CD14-positive monocyte (primary cell): ENCODE results near the gene LETM1. TPM values are rescaled to one million over a fixed set of nuclear protein-coding genes. Genes with fewer than 3 reads are reported as not detected.

Experiments used
- DNase-seq, 3 donors: peaks; one replicate each; pipeline ENCODE4 v3.0.0-alpha.2; 2011 to 2022
- H2AFZ ChIP-seq: 2 replicates; pipeline ENCODE4 v1.6.0; 2012; ENCODE audit warnings: mild to moderate bottlenecking, low read depth, low read length, inconsistent platforms; ENCODE audit not compliant: insufficient read depth, poor library complexity, severe bottlenecking
- H3K27ac ChIP-seq, 2 donors: 1 replicate in 1 of 2; 2 replicates in 1 of 2; pipeline ENCODE4 v1.5.1; 2012 to 2013; ENCODE audit warnings: low read length in 2 of 2, control low read depth in 1 of 2, inconsistent platforms in 1 of 2, low read depth in 1 of 2, mild to moderate bottlenecking in 1 of 2
- H3K27me3 ChIP-seq, 2 donors: one replicate each; pipeline versions ENCODE4 v1.6.0 to v1.6.1; 2011 to 2013; ENCODE audit warnings: low read length in 2 of 2; ENCODE audit not compliant: control insufficient read depth in 2 of 2, insufficient read depth in 2 of 2
- H3K36me3 ChIP-seq, 2 donors: replicated peaks in 1 of 2; 1 replicate in 1 of 2; 2 replicates in 1 of 2; pipeline versions ENCODE4 v1.5.1 to v1.6.1; 2012 to 2013; ENCODE audit warnings: low read length in 2 of 2, control low read depth in 1 of 2, inconsistent platforms in 1 of 2, mild to moderate bottlenecking in 1 of 2; ENCODE audit not compliant: insufficient read depth in 2 of 2, control insufficient read depth in 1 of 2
- H3K4me1 ChIP-seq, 2 donors: 1 replicate in 1 of 2; 2 replicates in 1 of 2; pipeline versions ENCODE4 v1.5.1 to v1.6.1; 2012 to 2013; ENCODE audit warnings: low read length in 2 of 2, control low read depth in 1 of 2, inconsistent platforms in 1 of 2, mild to moderate bottlenecking in 1 of 2, moderate library complexity in 1 of 2; ENCODE audit not compliant: insufficient read depth in 2 of 2, control insufficient read depth in 1 of 2
- H3K4me2 ChIP-seq: replicated peaks from 2 replicates; pipeline ENCODE3; 2012; ENCODE audit warnings: low read length, moderate library complexity, mild to moderate bottlenecking; ENCODE audit not compliant: poor library complexity, severe bottlenecking; ENCODE audit errors: extremely low read depth
- H3K4me3 ChIP-seq, 3 experiments: fragments of 200-600 bp in 1 of 3; sonication (generic) in 1 of 3; replicated peaks in 1 of 3; 1 replicate in 2 of 3; 2 replicates in 1 of 3; pipeline ENCODE4 v1.5.1; 2011 to 2013; ENCODE audit warnings: low read length in 3 of 3, mild to moderate bottlenecking in 3 of 3, control low read depth in 2 of 3, low read depth in 2 of 3, inconsistent platforms in 1 of 3, moderate library complexity in 1 of 3
- H3K79me2 ChIP-seq: 2 replicates; pipeline ENCODE4 v1.6.0; 2012; ENCODE audit warnings: mild to moderate bottlenecking, control low read depth, inconsistent platforms, low read length, moderate library complexity; ENCODE audit not compliant: insufficient read depth
- H3K9ac ChIP-seq: 2 replicates; pipeline ENCODE4 v1.6.0; 2017; ENCODE audit warnings: low read length, mild to moderate bottlenecking; ENCODE audit not compliant: insufficient read depth, poor library complexity, severe bottlenecking
- H3K9me3 ChIP-seq, 2 donors: replicated peaks in 1 of 2; 1 replicate in 1 of 2; 2 replicates in 1 of 2; pipeline versions ENCODE4 v1.5.1 to v1.6.1; 2012 to 2013; ENCODE audit warnings: low read length in 2 of 2, control low read depth in 1 of 2; ENCODE audit not compliant: control insufficient read depth in 1 of 2, insufficient read depth in 1 of 2
- H4K20me1 ChIP-seq: 2 replicates; pipeline ENCODE4 v1.6.0; 2012; ENCODE audit warnings: mild to moderate bottlenecking, low read length, control low read depth, moderate library complexity; ENCODE audit not compliant: insufficient read depth
- H3K27ac Mint-ChIP-seq, 7 donors: one replicate each; pipeline ENCODE4 v1.8.0; 2020; ENCODE audit warnings: mild to moderate bottlenecking in 7 of 7, mixed read lengths in 7 of 7, moderate library complexity in 6 of 7, inconsistent platforms in 2 of 7
- H3K27me3 Mint-ChIP-seq, 3 donors: one replicate each; pipeline ENCODE4 v1.8.0; 2021 to 2022; ENCODE audit warnings: low read depth in 3 of 3, mild to moderate bottlenecking in 3 of 3, mixed read lengths in 3 of 3, moderate library complexity in 3 of 3, inconsistent platforms in 1 of 3
- H3K36me3 Mint-ChIP-seq, 2 donors: one replicate each; pipeline ENCODE4 v1.8.0; 2020; ENCODE audit warnings: mixed read lengths in 2 of 2, inconsistent platforms in 1 of 2, mild to moderate bottlenecking in 1 of 2
- H3K4me1 Mint-ChIP-seq: one replicate; pipeline ENCODE4 v1.8.0; 2020; ENCODE audit warnings: mild to moderate bottlenecking, mixed read lengths
- H3K4me3 Mint-ChIP-seq, 2 donors: one replicate each; pipeline ENCODE4 v1.8.0; 2020; ENCODE audit warnings: mild to moderate bottlenecking in 2 of 2, mixed read lengths in 2 of 2, moderate library complexity in 1 of 2
- H3K9me3 Mint-ChIP-seq, 7 donors: one replicate each; pipeline ENCODE4 v1.8.0; 2020 to 2022; ENCODE audit warnings: mixed read lengths in 7 of 7, mild to moderate bottlenecking in 6 of 7, moderate library complexity in 6 of 7, inconsistent platforms in 2 of 7
- WGBS: methylation state at CpG from one replicate; pipeline ENCODE4 v1.1.5; 2013; ENCODE audit warnings: missing lambda C conversion rate; ENCODE audit not compliant: insufficient coverage; 5-methylcytosine and 5-hydroxymethylcytosine counted together
- intact Hi-C, 2 donors: fragments of 100-400 bp; cut with micrococcal nuclease; formaldehyde crosslinking; loops; one replicate each; pipeline versions ENCODE4 v1.15.0 to v1.15.1; 2023
- polyA plus RNA-seq, 3 donors: library from polyadenylated mRNA; depleted of rRNA in 1 of 3; unstranded in 2 of 3; stranded (reverse) in 1 of 3; fragments of 300-500 nt in 2 of 3; fragments of >200 nt in 1 of 3; fragmentation: Illumina TruSeq in 2 of 3; gene quantifications; 1 replicate in 2 of 3; 2 replicates in 1 of 3; pipeline ENCODE4 v1.2.3, GENCODE V29; 2012 to 2021
- TF ChIP-seq, protein P1 (sequence below): fragments of 200-600 bp; IDR thresholded peaks from one replicate; pipeline ENCODE4 v1.8.0; 2022; ENCODE audit warnings: antibody characterized with exemption, mild to moderate bottlenecking

Gene LETM1
- polyA plus RNA-seq, 3 donors: 6.2 to 18.6 (median 9.0) TPM

DNA sequence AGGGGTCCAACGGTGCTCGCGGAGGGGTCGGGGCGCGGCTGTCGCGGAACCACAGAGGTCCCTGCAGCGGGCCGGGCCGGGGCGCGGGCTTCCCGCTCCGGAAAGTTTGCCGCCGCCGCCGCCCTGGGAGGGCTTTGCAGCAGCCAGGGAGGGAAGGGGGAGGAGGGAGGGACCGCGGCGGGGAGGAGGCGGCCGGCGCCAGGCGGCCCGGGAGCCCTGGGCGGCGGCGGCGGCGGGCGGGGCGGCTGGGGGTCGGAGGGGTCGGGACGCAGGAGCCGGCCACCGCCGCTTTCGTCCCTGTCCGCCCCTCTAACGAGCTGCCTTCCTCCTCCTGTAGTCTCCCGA lies 62.5 kb downstream of the LETM1 start:
- H3K4me1 Mint-ChIP-seq: peaks cover 2% of the 10 kb centered on the region
- TF ChIP-seq, protein P1, sequence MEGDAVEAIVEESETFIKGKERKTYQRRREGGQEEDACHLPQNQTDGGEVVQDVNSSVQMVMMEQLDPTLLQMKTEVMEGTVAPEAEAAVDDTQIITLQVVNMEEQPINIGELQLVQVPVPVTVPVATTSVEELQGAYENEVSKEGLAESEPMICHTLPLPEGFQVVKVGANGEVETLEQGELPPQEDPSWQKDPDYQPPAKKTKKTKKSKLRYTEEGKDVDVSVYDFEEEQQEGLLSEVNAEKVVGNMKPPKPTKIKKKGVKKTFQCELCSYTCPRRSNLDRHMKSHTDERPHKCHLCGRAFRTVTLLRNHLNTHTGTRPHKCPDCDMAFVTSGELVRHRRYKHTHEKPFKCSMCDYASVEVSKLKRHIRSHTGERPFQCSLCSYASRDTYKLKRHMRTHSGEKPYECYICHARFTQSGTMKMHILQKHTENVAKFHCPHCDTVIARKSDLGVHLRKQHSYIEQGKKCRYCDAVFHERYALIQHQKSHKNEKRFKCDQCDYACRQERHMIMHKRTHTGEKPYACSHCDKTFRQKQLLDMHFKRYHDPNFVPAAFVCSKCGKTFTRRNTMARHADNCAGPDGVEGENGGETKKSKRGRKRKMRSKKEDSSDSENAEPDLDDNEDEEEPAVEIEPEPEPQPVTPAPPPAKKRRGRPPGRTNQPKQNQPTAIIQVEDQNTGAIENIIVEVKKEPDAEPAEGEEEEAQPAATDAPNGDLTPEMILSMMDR: no peak
- no peak overlapping the region for H3K4me3 ChIP-seq
- no peak overlapping the region for H2AFZ ChIP-seq
- peaks cover 44 to 63% (median 47%) of the 10 kb centered on the region in 3 donors for H3K27me3 Mint-ChIP-seq
- no peaks in the 10 kb centered on the region for H3K36me3 ChIP-seq
- H3K4me3 Mint-ChIP-seq: no peak overlapping the region
- H3K9ac ChIP-seq: no peak overlapping the region
- WGBS: under 1% methylated on average over 35 of the region's 44 CpGs
- no peak overlapping the region for H3K27ac Mint-ChIP-seq
- H3K27ac ChIP-seq: no peak overlapping the region
- H3K9me3 Mint-ChIP-seq: peaks cover 0 to 5% (median 3%) of the 10 kb centered on the region in 7 donors
- no peaks in the 10 kb centered on the region for H3K36me3 Mint-ChIP-seq
- peaks cover 16 to 56% of the 10 kb centered on the region in 2 donors for H3K27me3 ChIP-seq
- H3K4me1 ChIP-seq: peaks cover 5 to 16% of the 10 kb centered on the region in 2 donors
- H3K9me3 ChIP-seq: no peaks in the 10 kb centered on the region
- H3K79me2 ChIP-seq: no peaks in the 10 kb centered on the region
- DNase-seq: no peak
- peak overlapping the region; percentile 56 for H3K4me2 ChIP-seq
- H4K20me1 ChIP-seq: no peaks in the 10 kb centered on the region
- intact Hi-C loops: no loop called here

DNA sequence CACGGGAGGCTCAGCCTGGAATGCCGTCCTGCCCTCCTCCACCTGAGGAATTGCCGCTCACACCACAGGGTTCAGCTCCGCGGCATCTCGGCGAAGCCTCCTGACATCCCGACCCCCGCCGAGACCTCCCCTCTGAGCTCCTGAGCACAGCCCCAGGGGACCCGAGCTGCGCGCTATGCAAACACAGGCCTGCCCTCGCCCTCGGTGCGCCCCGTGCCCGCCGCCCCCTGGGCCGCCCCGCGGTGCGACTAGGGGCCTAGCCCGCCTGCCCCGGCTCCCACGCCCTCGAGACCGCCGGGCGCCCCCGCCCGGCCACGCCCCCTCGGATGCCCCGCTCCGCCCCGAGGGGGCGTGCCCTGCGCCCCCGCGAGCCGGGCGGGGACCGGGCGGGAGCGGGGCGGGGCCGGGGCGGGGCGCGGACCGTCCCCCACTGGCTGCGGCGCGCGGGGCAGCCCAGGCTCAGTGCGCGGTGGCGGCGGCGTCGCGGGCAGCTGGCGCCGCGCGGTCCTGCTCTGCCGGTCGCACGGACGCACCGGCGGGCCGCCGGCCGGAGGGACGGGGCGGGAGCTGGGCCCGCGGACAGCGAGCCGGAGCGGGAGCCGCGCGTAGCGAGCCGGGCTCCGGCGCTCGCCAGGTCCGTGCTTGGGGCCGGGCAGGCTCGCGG lies 63.0 kb downstream of the LETM1 start, which contains the start of gene FGFR3:
Gene FGFR3, plus strand, starts transcription at position 462 of the 664 bp plus-strand sequence. CDS start 642 bp downstream, outside the sequence.
- Histone ChIP-seq H3K27me3 (peaks cover 16 to 56% of the 10 kb centered on the region in 2 donors), H3K4me3 (no peak within 1 kb of the TSS), H3K9ac (no peak within 1 kb of the TSS)

More for the DNA sequence above, 63.0 kb downstream of the LETM1 start, which contains the start of gene FGFR3:
- peaks cover 5 to 16% of the 10 kb centered on the region in 2 donors for H3K4me1 ChIP-seq
- Mint-ChIP-seq H3K4me1 (peaks cover 2% of the 10 kb centered on the region), H3K27ac (no peak within 1 kb of the TSS), H3K36me3 (no peaks in the 10 kb centered on the region), H3K27me3 (peaks cover 44 to 66% (median 47%) of the 10 kb centered on the region in 3 donors), H3K4me3 (peak within 1 kb of the TSS; percentile 27 to 70), H3K9me3 (peaks cover 0 to 5% (median 3%) of the 10 kb centered on the region in 7 donors)
- WGBS: 1% methylated on average over 94 of the region's 95 CpGs
- H2AFZ ChIP-seq: no peak within 1 kb of the TSS
- TF ChIP-seq, protein P1: no peak
- intact Hi-C loops: no loop called here
- no peaks in the 10 kb centered on the region for H3K9me3 ChIP-seq
- no peaks in the 10 kb centered on the region for H4K20me1 ChIP-seq
- DNase-seq: no peak
- H3K4me2 ChIP-seq: peak within 1 kb of the TSS; percentile 59
- no peaks in the 10 kb centered on the region for H3K36me3 ChIP-seq
- no peak within 1 kb of the TSS for H3K27ac ChIP-seq
- no peaks in the 10 kb centered on the region for H3K79me2 ChIP-seq
